H1 (cell line): ENCODE measurements around the gene LILRB4.

Source experiments
- ATF3 ChIP-seq: IDR thresholded peaks from 2 replicates; pipeline ENCODE4 v1.6.1; 2011; ENCODE audit warnings: low read depth, mild to moderate bottlenecking, low read length; ENCODE audit not compliant: insufficient read depth
- BCL11A ChIP-seq, 2 experiments: IDR thresholded peaks; one replicate each; pipeline ENCODE4 v1.6.1; 2011; ENCODE audit warnings: low read depth in 2 of 2, low read length in 2 of 2, mild to moderate bottlenecking in 2 of 2
- EZH2 ChIP-seq: fragments of 200-600 bp; sonication (generic); IDR thresholded peaks from 2 replicates; pipeline ENCODE4 v1.7.1; 2012; ENCODE audit warnings: low read depth, mild to moderate bottlenecking, moderate library complexity, low read length, inconsistent platforms; ENCODE audit not compliant: severe bottlenecking
- HDAC2 ChIP-seq, 2 experiments: fragments of 300-600 bp in 1 of 2; sonication (generic) in 1 of 2; IDR thresholded peaks; 2 replicates each; pipeline ENCODE4 v1.6.1; 2011 to 2012; ENCODE audit warnings: low read depth in 2 of 2, low read length in 2 of 2, mild to moderate bottlenecking in 2 of 2, moderate library complexity in 2 of 2, borderline replicate concordance in 1 of 2, inconsistent platforms in 1 of 2
- MAX ChIP-seq: IDR thresholded peaks from 2 replicates; pipeline ENCODE4 v1.6.1; 2012; ENCODE audit warnings: inconsistent platforms
- POLR2A ChIP-seq, 2 experiments: IDR thresholded peaks; 1 replicate in 1 of 2; 2 replicates in 1 of 2; pipeline ENCODE4 v1.6.1; 2011; ENCODE audit warnings: low read depth in 2 of 2, low read length in 2 of 2, mild to moderate bottlenecking in 2 of 2; ENCODE audit errors: control extremely low read depth in 1 of 2
- POLR2AphosphoS5 ChIP-seq: IDR thresholded peaks from 2 replicates; pipeline ENCODE4 v1.6.1; 2011; ENCODE audit warnings: low read depth, low read length
- SIN3A ChIP-seq, 2 experiments: IDR thresholded peaks in 1 of 2; conservative IDR thresholded peaks in 1 of 2; 2 replicates each; pipeline ENCODE4 v1.6.1; 2011 to 2012; ENCODE audit warnings: low read length in 2 of 2, improper control_type of control experiment in 1 of 2, low read depth in 1 of 2, mild to moderate bottlenecking in 1 of 2
- TAF7 ChIP-seq: optimal IDR thresholded peaks from 2 replicates; pipeline ENCODE3; 2011; ENCODE audit warnings: low read depth, mild to moderate bottlenecking, inconsistent platforms, low read length, moderate library complexity, borderline replicate concordance
- TF ChIP-seq, protein P1 (sequence below), 3 experiments: IDR thresholded peaks; 1 replicate in 2 of 3; 2 replicates in 1 of 3; pipeline versions ENCODE4 v1.5.1 to v1.6.1; 2011; ENCODE audit warnings: low read length in 3 of 3, mild to moderate bottlenecking in 3 of 3, inconsistent platforms in 2 of 3, low read depth in 1 of 3, moderate library complexity in 1 of 3; ENCODE audit not compliant: insufficient read depth in 1 of 3; ENCODE audit errors: control extremely low read depth in 1 of 3

DNA sequence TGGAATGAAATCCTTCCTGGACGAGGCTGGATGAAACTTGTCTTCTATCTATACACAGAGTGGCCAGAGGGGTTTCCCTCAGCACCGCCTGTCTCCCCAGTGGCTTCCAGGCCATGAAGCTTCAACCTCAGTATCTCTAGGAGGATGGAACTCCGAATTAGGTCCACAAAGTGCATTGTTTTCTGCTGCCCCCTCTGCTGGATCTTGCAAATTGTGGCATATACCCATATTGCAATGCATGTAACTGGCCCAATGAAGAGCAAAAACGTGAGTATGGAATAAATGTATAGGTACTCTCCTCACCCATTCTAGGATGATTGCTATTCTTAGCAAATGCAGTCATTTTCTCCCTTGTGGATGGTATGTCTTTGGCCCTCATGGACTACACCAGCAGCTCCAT, 14.7 kb upstream of the LILRB4 start:
- TF ChIP-seq, protein P1, sequence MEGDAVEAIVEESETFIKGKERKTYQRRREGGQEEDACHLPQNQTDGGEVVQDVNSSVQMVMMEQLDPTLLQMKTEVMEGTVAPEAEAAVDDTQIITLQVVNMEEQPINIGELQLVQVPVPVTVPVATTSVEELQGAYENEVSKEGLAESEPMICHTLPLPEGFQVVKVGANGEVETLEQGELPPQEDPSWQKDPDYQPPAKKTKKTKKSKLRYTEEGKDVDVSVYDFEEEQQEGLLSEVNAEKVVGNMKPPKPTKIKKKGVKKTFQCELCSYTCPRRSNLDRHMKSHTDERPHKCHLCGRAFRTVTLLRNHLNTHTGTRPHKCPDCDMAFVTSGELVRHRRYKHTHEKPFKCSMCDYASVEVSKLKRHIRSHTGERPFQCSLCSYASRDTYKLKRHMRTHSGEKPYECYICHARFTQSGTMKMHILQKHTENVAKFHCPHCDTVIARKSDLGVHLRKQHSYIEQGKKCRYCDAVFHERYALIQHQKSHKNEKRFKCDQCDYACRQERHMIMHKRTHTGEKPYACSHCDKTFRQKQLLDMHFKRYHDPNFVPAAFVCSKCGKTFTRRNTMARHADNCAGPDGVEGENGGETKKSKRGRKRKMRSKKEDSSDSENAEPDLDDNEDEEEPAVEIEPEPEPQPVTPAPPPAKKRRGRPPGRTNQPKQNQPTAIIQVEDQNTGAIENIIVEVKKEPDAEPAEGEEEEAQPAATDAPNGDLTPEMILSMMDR (IDR thresholded peaks at IDR 0.05; ENCODE audit: control extremely low read depth in 1 of 3, insufficient read depth in 1 of 3, low read depth in 1 of 3, low read length in 3 of 3), result no peak
- TF ChIP-seq TAF7 (no peak), POLR2A (IDR thresholded peaks at IDR 0.05; ENCODE audit: control extremely low read depth in 1 of 2, low read depth in 2 of 2, low read length in 2 of 2) (no peak), MAX (no peak), SIN3A (conservative IDR thresholded peaks at IDR 0.05 in 1 of 2, IDR thresholded peaks at IDR 0.05 in 1 of 2; ENCODE audit: low read depth in 1 of 2, low read length in 2 of 2) (no peak), EZH2 (no peak), ATF3 (no peak), HDAC2 (IDR thresholded peaks at IDR 0.05; ENCODE audit: borderline replicate concordance in 1 of 2, low read depth in 2 of 2, low read length in 2 of 2) (no peak), POLR2AphosphoS5 (no peak), BCL11A (IDR thresholded peaks at IDR 0.05; ENCODE audit: low read depth in 2 of 2, low read length in 2 of 2) (no peak)
